T-helper 22 cell (primary cell): ENCODE data around the gene FUT1.
"Not testable (repeated sequence)": the region's sequence is repeated elsewhere in the genome, so short reads cannot be mapped to it uniquely, and the experiment has no call there.

Experiments used
- DNase-seq: peaks from one replicate; pipeline ENCODE4 v3.0.0-alpha.2; 2020; ENCODE audit warnings: low read depth

The FUT1 gene

GRCh38 chr19:48768994-48769713, 16.7 kb upstream of the FUT1 start:
- no peak for DNase-seq

GRCh38 chr19:48768171-48768753, 15.8 kb upstream of the FUT1 start:
- not testable (repeated sequence) for DNase-seq

- DNase-seq, result not testable (repeated sequence)
Measured at GRCh38 chr19:48765816-48766215, 13.4 kb upstream of the FUT1 start.

- DNase-seq, result no peak
Measured at GRCh38 chr19:48760504-48761205, 8.2 kb upstream of the FUT1 start.

- DNase-seq, result no peak
Measured at GRCh38 chr19:48757741-48758144, 5.3 kb upstream of the FUT1 start.

GRCh38 chr19:48757089-48757675, 4.7 kb upstream of the FUT1 start:
- no peak for DNase-seq

GRCh38 chr19:48756686-48757085, 4.2 kb upstream of the FUT1 start:
- DNase-seq, result no peak

- DNase-seq, result no peak
Measured at GRCh38 chr19:48756212-48756611, 3.8 kb upstream of the FUT1 start.

- no peak for DNase-seq
Measured at GRCh38 chr19:48755787-48756186, 3.3 kb upstream of the FUT1 start.

- no peak for DNase-seq
Measured at GRCh38 chr19:48755084-48755641, 2.7 kb upstream of the FUT1 start, which contains the start of gene FGF21. TSS of gene FGF21 (plus strand) at chr19:48755524. CDS start at chr19:48756237, 713 bp downstream.

GRCh38 chr19:48751845-48752495, 471 bp downstream of the FUT1 start:
- DNase-seq, result no peak

GRCh38 chr19:48750771-48751504, 1.5 kb downstream of the FUT1 start:
- no peak for DNase-seq

GRCh38 chr19:48750351-48750750, 2.1 kb downstream of the FUT1 start:
- DNase-seq, result no peak

- DNase-seq, result no peak
Measured at GRCh38 chr19:48749571-48750198, 2.8 kb downstream of the FUT1 start.

- DNase-seq, result no peak
Measured at GRCh38 chr19:48746738-48747575, 5.5 kb downstream of the FUT1 start, which contains the start of gene IZUMO1. TSS of gene IZUMO1 (minus strand) at chr19:48746909. CDS start at chr19:48745859, 1,050 bp downstream.

GRCh38 chr19:48746110-48746509, 6.3 kb downstream of the FUT1 start:
- DNase-seq, result no peak

GRCh38 chr19:48745208-48745995, 7.0 kb downstream of the FUT1 start:
- DNase-seq, result no peak

GRCh38 chr19:48742096-48742495, 10.3 kb downstream of the FUT1 start:
- DNase-seq, result no peak
